DMS53 (cell line): ENCODE results near the gene RNF31.
"Not testable (repeated sequence)": the region's sequence is repeated elsewhere in the genome, so short reads cannot be mapped to it uniquely, and the experiment has no call there.

Source experiments
- DNase-seq: peaks from one replicate; lab custom pipeline; 2025; lab: John Stamatoyannopoulos, UW

Gene RNF31

DNA sequence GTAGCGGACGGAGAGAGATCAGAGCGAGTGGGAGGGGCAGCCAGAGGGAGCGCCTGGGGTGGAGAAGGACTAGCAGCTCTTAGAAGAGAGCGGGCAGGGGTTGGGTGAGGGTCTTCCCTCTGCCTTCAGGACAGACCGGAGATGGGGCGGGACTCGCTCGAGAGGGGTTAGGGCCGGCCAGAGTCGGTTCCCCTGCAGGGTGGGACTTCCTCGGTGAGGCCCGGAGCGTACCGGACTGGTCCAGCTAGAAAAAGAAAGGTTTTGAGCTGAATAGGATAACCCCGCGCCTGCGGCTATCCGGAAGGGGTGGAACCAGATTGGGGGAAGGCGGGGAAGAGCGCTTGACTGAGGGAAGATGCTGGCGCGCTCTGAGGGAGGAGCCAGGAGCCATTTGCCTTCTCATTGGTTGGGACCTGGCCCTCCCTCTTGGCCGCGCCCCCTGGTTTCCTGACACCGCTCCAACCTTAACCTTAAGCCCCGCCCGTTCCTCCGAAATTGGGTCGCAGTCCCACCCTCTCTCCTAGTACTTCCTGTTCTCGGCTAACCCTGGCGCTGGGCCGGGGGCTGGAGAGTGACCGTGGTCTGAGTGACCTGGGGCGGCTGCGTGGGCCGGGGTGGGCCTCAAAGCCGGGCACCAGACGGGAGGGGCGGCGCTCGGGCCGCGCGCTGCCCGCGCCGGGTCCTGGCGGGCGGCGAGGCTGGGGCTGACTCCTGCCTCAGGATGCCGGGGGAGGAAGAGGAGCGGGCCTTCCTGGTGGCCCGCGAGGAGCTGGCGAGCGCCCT lies at the start of gene RNF31:
Gene RNF31 (plus strand): TSS at position 521 of the 783 bp plus-strand sequence. CDS start 201 bp downstream, at position 722.
- peak; percentile 97 for DNase-seq

DNA sequence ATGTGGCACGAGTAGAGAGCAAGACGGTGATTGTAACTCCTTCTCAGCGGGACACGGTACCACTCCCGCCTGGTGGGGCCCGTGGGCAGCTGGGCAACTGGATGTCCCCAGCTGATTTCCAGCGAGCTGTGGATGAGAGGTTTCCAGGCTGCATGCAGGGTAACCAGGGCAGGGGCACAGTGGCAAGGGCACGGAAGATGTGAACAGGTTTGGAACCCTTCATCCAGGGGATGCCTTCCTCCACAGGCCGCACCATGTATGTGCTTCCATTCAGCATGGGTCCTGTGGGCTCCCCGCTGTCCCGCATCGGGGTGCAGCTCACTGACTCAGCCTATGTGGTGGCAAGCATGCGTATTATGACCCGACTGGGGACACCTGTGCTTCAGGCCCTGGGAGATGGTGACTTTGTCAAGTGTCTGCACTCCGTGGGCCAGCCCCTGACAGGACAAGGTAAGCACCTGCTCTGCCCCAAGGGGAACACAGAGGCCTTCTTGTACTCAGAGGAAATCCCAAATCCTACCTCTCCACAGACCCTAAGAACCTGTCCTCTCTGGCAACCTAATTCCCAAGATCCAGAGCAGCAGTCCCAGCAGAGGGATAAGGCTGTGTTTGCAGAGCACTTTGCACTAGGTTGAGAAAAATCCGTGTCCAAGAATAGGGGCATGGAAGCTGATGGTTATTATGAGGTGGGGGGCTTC lies 48.9 kb upstream of the RNF31 start:
- DNase-seq, result no peak

GRCh38 chr14:24098927-24099813 lies 48.1 kb upstream of the RNF31 start:
- peak; percentile 15 for DNase-seq

DNA sequence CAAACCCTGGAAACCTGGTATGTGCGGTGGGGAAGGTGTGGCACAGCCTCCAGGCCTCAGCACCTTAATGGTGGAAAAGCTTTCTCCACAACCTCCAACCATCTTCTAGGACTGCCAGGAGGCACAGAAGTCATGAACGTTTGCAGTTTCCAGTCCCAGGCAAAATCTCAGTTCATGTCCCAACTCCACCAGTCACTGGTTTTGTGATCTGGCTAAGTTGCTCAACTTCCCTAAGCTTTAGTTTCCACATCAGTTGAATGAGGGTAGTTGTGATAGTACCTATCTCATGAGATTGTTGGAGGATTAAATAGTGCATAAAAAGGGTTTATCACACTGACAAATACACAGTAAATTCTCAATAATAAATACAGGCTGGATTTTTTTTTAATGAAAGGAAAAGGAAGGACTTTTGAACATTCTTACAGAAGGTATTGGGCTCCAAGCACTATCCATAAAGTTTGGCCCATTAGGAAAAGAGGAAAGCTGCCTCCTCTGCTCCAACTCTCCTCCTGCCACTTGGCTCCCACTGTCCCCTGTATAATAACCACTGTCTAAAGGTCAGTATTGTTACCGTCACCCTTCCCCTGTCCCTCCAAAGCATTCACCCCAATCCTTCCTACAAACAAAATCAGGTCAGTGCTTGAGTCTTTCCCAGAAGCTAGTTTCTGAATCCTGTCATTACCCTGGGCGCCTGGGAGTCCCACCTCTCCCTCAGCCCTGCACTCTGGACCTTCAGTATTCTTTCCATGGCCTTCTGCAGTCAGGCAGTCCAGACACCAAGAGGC lies 46.9 kb upstream of the RNF31 start:
- DNase-seq, result no peak

- DNase-seq, result no peak
These were observed 46.3 kb upstream of the RNF31 start for GRCh38 chr14:24100982-24101494.

DNA sequence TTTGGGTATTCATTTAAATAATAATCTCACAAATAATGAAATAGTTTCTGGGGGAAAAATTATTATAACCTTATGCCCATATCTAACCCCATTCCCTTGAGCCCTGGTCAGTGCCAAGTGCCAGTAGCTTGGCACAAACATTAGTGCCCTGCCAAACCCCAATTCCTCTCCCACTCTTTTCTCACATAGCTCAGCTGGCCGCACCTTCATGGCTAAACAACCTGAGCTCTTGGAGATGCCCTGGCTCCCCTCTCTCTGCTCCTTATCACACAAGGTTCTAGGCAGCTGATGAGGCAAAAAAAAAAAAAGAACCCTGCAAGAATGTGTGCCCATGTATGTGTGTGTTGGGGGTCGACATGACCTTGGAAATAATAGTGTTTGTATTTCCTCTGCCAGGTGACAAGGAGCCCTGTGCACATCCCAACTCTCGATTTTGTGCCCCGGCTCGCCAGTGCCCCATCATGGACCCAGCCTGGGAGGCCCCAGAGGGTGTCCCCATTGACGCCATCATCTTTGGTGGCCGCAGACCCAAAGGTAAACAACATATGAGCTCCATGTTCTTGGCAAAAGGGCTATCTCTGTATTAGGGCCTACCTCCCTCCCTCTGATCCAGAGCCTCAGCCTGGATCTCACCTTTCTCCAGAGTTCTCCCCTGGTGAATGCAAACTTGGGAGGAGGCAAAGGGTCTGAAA lies 44.8 kb upstream of the RNF31 start:
- no peak for DNase-seq

- no peak for DNase-seq
These were observed 43.8 kb upstream of the RNF31 start for GRCh38 chr14:24103451-24103850.

- DNase-seq, result not testable (repeated sequence)
These were observed 41.6 kb upstream of the RNF31 start for GRCh38 chr14:24105609-24106239.

DNA sequence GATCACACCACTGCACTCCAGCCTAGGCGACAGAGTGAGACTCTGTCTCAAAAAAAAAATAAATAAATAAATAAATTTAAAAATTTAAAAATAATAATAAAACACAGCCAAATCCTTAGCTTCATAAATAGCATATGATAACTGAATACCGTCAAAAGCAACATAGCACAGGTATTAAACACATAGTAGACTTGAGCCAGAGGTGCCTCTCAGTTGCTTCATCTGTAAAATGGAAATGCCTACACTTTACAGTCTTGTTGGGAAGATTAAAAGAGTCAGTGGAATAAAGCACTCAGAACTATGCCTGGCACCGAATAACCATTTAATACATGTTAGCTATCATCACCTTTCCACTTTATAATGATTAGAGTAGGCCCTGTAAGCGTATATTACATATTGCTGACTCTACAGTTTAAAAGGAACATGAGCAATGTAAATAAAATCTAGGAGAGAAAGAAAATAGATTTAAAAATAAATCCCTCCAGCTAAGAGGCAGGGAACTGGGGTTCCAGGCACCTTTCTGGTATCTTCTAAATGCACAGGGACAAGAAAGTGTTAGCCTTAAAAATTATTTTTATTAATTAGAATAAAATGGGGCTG lies 40.5 kb upstream of the RNF31 start:
- DNase-seq, result no peak

DNA sequence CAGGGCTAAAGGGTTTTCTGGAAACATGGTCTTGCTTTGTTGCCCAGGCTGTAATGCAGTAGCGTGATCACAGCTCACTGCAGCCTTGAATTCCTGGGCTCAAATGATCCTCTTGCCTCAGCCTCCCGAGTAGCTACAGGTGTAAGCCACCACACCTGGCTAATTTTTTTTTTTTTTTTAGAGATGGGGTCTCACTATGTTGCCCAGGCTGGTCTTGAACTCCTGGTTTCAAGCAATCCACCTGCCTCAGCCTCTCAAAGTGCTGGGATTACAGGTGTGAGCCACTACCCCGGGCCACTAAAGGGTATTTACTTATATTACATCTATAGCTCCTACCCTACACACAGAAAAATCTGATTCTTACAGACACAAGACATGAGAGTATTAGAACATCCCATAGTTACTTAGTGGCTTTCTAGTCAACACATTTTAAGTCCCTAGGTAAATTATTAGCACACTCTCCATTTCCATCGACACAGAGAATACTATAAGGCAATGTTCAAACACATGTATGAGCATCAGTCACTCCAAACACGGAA lies 38.9 kb upstream of the RNF31 start:
- DNase-seq, result no peak

DNA sequence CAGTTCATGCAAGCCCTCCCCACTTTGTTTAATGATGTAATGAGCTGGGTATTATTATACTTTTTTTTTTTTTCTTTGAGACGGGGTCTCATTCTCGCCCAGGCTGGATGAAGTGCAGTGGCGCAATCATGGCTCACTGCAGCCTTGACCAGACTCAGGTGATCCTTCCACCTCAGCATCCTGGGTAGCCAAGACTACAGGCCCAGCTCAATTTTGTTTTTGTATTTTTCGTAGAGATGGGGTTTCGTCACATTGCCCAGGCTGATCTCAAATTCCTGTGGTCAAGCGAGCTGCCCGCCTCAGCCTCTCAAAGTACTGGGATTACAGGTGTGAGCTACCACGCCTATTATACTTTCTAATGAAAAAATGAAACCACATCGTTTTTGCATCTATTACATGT lies 37.2 kb upstream of the RNF31 start:
- no peak for DNase-seq

DNA sequence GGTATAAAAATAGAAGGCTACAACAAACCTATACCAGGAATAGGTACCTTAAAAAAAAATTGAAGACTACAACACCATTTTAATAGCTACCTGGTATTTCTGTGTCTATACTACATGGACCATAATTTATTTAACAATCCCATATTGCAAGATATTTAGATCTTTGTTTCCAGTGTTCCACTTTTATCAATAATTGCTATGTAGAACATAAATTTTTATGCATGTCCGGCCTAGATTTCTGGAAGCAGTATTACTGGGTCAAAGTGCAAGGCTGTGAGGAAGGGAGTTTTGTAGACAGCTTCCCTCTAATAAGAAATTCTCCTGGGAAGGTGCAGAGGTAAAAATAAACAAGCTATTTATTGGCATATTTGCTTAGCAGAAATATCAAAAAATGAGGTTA lies 36.8 kb upstream of the RNF31 start:
- no peak for DNase-seq

- DNase-seq, result no peak
These were observed 33.9 kb upstream of the RNF31 start for GRCh38 chr14:24113379-24113800.

- peak; percentile 94 for DNase-seq
These were observed 33.3 kb upstream of the RNF31 start for GRCh38 chr14:24113801-24114531.

GRCh38 chr14:24114532-24115421 lies 32.5 kb upstream of the RNF31 start, which contains the start of the genes DCAF11 and NRL:
DCAF11 (plus strand) TSS chr14:24114777; CDS start chr14:24115595, 818 bp downstream.
NRL (minus strand) TSS chr14:24114949; CDS start chr14:24082848, 32,101 bp downstream.
- DNase-seq, result peak; percentile 99

DNA sequence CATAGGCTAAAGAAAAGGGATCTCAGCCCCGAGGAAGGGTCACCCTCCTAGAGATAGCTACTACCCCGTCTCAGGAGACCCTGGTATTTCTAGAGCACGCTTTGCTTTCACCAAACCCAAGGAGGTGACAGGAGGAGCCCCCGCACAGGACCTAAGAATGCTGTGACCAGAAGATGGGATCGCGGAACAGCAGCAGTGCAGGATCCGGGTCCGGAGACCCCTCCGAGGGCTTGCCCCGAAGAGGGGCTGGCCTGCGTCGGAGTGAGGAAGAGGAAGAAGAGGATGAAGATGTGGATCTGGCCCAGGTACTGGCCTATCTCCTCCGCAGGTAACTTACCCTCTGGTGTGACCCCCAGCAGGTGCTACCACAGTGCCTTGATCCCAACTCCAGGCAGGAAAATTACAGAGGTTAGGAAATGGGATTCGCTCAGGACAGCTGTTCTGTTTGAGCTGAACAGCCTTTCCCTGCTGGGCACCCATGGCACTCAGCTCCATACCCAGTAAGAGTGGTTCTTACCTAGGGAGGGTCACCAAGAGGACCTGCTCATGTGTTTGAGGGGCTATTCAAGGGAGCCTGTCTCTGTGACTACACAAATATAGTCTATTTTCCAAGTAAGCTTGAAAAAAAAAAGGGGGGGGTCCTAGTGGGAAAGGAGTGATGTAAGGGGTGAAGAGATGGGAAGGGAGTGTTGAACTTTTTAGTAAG lies 31.7 kb upstream of the RNF31 start:
- DNase-seq, result no peak
